ENCODE data around the gene CCNQ. TPM values are rescaled to one million over a fixed set of nuclear protein-coding genes. Genes with fewer than 3 reads are reported as not detected.

CCNQ gene
- total RNA-seq, 1 experiment from 2014 or later, result 20.3 TPM

DNA sequence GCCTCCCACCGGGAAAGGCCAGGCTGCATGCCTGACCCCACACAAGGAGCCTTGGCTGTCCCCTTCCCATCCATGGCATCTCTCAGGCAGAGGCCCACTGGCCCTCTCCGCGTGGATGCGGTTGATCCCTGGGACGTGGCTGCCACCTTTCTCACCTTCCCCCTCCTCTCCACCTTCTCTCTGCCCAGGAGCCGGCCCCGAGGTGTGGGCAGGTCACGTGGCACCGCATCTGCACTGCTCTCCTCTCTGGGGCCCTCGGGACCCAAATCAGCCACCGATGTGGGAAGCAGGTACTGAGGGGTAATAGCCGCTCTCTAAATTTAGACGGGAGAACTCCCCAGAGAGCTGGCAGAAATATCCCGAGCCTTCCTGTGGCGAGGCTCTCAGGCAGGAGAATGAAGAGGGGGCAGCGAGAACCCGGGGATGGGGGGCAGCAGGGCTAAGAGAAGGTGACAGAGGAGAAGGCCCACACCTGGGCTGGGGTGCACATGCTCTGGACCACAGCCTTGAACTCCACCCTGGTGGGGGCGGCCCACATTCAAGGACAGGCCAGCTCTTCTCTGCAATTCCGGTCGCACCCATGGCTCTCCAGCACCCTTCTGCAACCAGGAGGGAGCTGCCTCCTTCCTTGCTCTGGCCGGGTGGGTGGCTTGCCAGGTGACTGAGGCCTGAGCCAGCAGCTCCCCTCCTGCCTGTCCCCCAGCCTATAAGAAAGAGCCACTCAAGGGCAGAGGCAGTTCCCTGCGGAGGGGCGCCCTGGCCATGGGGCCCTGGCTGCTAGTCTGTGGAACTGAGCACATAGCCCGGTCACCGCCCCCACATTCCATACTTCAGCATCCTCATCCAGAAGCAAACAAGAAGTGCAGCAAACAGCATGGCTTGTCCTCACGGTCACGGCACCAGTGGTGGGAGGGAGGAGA lies 38.4 kb upstream of the CCNQ start:
- H3K9me2 ChIP-seq (ENCODE audit: insufficient read depth), result no peaks in the 10 kb centered on the region
- H4K20me1 ChIP-seq (ENCODE audit: insufficient read depth), result no peaks in the 10 kb centered on the region
- no peak overlapping the region for H3K4me2 ChIP-seq (ENCODE audit: low read length)
- H3K4me1 ChIP-seq (ENCODE audit: control insufficient read depth in 1 of 2, insufficient read depth in 2 of 2, low read length in 2 of 2), result no peaks in the 10 kb centered on the region
- no peaks in the 10 kb centered on the region for H3K79me2 ChIP-seq (ENCODE audit: insufficient read depth, low read length)
- ChIA-PET RAD21 (ENCODE audit: low non-redundant PET in 1 of 2, low total read pairs in 2 of 2, uncharacterized antibody in 2 of 2, unreplicated experiment in 2 of 2) (no interaction called here), POLR2A (no interaction called here), CTCF (no interaction called here)
- no peak overlapping the region for H3K27ac ChIP-seq (ENCODE audit: low read depth, low read length)
- H3K27me3 ChIP-seq (ENCODE audit: insufficient read depth, low read length), result no peaks in the 10 kb centered on the region
- ATAC-seq (no peak), DNase-seq (ENCODE audit: low read depth, low spot score) (no peak)
- TF ChIP-seq SP1 (IDR thresholded peaks at IDR 0.05; ENCODE audit: low read depth) (no peak), ELF1 (IDR thresholded peaks at IDR 0.05; ENCODE audit: borderline replicate concordance, low read depth) (no peak), RAD21 (IDR thresholded peaks at IDR 0.05; ENCODE audit: low read depth) (no peak), FOSL1 (IDR thresholded peaks at IDR 0.05; ENCODE audit: low read depth) (no peak), POLR2A (IDR thresholded peaks at IDR 0.05; ENCODE audit: borderline replicate concordance, extremely low read depth, insufficient read depth, insufficient read length) (no peak)
- TF ChIP-seq, protein P1, sequence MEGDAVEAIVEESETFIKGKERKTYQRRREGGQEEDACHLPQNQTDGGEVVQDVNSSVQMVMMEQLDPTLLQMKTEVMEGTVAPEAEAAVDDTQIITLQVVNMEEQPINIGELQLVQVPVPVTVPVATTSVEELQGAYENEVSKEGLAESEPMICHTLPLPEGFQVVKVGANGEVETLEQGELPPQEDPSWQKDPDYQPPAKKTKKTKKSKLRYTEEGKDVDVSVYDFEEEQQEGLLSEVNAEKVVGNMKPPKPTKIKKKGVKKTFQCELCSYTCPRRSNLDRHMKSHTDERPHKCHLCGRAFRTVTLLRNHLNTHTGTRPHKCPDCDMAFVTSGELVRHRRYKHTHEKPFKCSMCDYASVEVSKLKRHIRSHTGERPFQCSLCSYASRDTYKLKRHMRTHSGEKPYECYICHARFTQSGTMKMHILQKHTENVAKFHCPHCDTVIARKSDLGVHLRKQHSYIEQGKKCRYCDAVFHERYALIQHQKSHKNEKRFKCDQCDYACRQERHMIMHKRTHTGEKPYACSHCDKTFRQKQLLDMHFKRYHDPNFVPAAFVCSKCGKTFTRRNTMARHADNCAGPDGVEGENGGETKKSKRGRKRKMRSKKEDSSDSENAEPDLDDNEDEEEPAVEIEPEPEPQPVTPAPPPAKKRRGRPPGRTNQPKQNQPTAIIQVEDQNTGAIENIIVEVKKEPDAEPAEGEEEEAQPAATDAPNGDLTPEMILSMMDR (IDR thresholded peaks at IDR 0.05 in 2 of 3, conservative IDR thresholded peaks at IDR 0.05 in 1 of 3; ENCODE audit: borderline replicate concordance in 1 of 3, insufficient read depth in 1 of 3, low read depth in 2 of 3, low read length in 2 of 3), result no peak
- H3K4me3 ChIP-seq (replicated peaks in 1 of 2; ENCODE audit: low read depth in 1 of 2, low read length in 2 of 2), result no peak overlapping the region
- H2AFZ ChIP-seq (ENCODE audit: low read depth, low read length, poor library complexity, severe bottlenecking), result no peak overlapping the region
- BruUV-seq (replicated peaks), result no TSS peak
- H3K9me3 ChIP-seq (ENCODE audit: control insufficient read depth in 1 of 2, insufficient read depth in 1 of 2, low read depth in 1 of 2, low read length in 2 of 2), result no peaks in the 10 kb centered on the region
- intact Hi-C loops (cut with micrococcal nuclease), result no loop called here
- H3K9ac ChIP-seq (ENCODE audit: low read length), result no peak overlapping the region
- no peaks in the 10 kb centered on the region for H3K36me3 ChIP-seq (ENCODE audit: control insufficient read depth in 1 of 2, insufficient read depth in 2 of 2, low read length in 2 of 2)

DNA sequence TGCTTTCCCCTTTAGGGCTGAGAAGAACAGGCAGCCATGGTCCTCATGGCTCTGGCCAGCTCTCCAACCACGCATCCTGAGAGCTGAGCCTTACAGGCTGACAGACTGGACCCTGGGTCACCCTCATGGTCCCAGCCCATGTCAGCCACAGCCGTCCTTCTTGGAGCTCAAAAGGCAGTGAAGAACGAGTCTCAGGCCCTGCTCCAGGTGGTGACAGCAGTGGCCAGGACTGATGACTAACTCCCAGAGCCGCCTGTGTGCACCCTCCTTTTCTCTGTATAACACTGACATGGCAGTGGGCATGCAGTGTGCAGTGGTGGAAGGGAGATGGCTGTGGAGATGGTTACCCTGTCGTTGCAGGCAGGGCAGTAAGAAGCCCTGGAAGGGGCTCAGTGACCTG lies 37.8 kb upstream of the CCNQ start:
- Histone ChIP-seq H2AFZ (ENCODE audit: low read depth, low read length, poor library complexity, severe bottlenecking) (no peak overlapping the region), H3K36me3 (ENCODE audit: control insufficient read depth in 1 of 2, insufficient read depth in 2 of 2, low read length in 2 of 2) (no peaks in the 10 kb centered on the region), H3K27me3 (ENCODE audit: insufficient read depth, low read length) (no peaks in the 10 kb centered on the region), H3K4me1 (ENCODE audit: control insufficient read depth in 1 of 2, insufficient read depth in 2 of 2, low read length in 2 of 2) (no peaks in the 10 kb centered on the region), H3K9me3 (ENCODE audit: control insufficient read depth in 1 of 2, insufficient read depth in 1 of 2, low read depth in 1 of 2, low read length in 2 of 2) (no peaks in the 10 kb centered on the region), H3K79me2 (ENCODE audit: insufficient read depth, low read length) (no peaks in the 10 kb centered on the region), H3K9ac (ENCODE audit: low read length) (no peak overlapping the region), H3K4me2 (ENCODE audit: low read length) (no peak overlapping the region), H4K20me1 (ENCODE audit: insufficient read depth) (no peaks in the 10 kb centered on the region), H3K9me2 (ENCODE audit: insufficient read depth) (no peaks in the 10 kb centered on the region), H3K27ac (ENCODE audit: low read depth, low read length) (no peak overlapping the region), H3K4me3 (replicated peaks in 1 of 2; ENCODE audit: low read depth in 1 of 2, low read length in 2 of 2) (no peak overlapping the region)
- no TSS peak for BruUV-seq (replicated peaks)
- DNase-seq (ENCODE audit: low read depth, low spot score), result no peak
- ChIA-PET POLR2A (no interaction called here), CTCF (no interaction called here), RAD21 (ENCODE audit: low non-redundant PET in 1 of 2, low total read pairs in 2 of 2, uncharacterized antibody in 2 of 2, unreplicated experiment in 2 of 2) (no interaction called here)
- ATAC-seq, result no peak; the same call in 1 of the 2 replicates
- intact Hi-C loops (cut with micrococcal nuclease), result no loop called here
- TF ChIP-seq, protein P2, sequence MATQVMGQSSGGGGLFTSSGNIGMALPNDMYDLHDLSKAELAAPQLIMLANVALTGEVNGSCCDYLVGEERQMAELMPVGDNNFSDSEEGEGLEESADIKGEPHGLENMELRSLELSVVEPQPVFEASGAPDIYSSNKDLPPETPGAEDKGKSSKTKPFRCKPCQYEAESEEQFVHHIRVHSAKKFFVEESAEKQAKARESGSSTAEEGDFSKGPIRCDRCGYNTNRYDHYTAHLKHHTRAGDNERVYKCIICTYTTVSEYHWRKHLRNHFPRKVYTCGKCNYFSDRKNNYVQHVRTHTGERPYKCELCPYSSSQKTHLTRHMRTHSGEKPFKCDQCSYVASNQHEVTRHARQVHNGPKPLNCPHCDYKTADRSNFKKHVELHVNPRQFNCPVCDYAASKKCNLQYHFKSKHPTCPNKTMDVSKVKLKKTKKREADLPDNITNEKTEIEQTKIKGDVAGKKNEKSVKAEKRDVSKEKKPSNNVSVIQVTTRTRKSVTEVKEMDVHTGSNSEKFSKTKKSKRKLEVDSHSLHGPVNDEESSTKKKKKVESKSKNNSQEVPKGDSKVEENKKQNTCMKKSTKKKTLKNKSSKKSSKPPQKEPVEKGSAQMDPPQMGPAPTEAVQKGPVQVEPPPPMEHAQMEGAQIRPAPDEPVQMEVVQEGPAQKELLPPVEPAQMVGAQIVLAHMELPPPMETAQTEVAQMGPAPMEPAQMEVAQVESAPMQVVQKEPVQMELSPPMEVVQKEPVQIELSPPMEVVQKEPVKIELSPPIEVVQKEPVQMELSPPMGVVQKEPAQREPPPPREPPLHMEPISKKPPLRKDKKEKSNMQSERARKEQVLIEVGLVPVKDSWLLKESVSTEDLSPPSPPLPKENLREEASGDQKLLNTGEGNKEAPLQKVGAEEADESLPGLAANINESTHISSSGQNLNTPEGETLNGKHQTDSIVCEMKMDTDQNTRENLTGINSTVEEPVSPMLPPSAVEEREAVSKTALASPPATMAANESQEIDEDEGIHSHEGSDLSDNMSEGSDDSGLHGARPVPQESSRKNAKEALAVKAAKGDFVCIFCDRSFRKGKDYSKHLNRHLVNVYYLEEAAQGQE (IDR thresholded peaks at IDR 0.05; ENCODE audit: low read depth), result no peak
- TF ChIP-seq CBX3 (IDR thresholded peaks at IDR 0.05; ENCODE audit: low read depth) (no peak), CEBPB (IDR thresholded peaks at IDR 0.05; ENCODE audit: low read depth) (no peak), YY1 (IDR thresholded peaks at IDR 0.05; ENCODE audit: extremely low read depth, insufficient replicate concordance, low read depth, low read length) (no peak), RAD21 (IDR thresholded peaks at IDR 0.05; ENCODE audit: low read depth) (no peak), POLR2AphosphoS5 (IDR thresholded peaks at IDR 0.05; ENCODE audit: low read depth, low read length) (no peak), EZH2phosphoT487 (IDR thresholded peaks at IDR 0.05; ENCODE audit: borderline replicate concordance) (no peak), EZH2 (IDR thresholded peaks at IDR 0.05) (no peak), TCF7L2 (IDR thresholded peaks at IDR 0.05; ENCODE audit: borderline replicate concordance, extremely low read depth, insufficient read depth, insufficient read length) (no peak)
